ENCODE data around the gene JAKMIP1.

Gene JAKMIP1

DNA sequence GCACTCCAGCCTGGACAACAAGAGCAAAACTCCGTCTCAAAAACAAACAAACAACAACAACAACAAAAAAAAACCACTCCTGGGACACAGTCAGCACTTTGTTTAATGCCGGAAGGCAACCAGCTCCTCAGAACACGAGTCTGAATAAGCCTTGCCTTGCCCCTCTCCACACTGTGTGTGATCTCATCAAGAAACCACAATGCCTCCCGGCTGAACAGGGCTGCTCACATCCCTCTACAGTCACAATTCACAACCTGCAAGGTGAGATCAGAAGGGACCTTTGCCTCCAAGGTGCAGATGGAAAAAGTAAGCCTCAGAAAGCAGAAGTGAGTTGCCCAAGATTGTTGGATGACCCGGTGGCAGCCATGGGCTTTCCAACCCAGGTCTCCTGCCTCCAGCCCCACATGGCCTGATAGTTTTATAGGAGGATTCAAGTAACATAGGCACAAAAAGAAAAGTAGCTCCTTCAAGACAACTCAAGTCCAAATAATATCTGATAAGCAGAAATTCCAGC, 80.8 kb downstream of the JAKMIP1 start:
- DNase-seq (ENCODE audit: low spot score) = no peak

DNA sequence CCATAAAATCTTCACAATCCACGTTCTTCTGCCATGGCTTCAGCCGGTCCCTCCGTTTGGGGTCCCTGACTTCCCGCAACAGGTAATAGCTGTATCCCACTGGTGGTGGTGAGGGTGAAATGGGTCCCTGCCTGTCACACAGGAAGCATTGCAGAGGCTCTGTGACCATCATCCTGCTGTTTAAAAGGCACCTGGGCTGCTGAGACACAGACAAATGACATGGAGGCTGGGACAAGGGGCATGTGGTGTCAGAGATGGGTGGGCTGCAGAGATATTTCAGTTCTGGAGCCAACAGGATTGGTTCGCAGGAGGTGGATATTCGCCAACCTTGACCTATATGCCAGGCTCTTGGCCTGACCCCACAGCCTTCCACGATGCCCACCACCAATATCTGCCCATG, 82.1 kb downstream of the JAKMIP1 start:
- DNase-seq (ENCODE audit: low spot score) = no peak

DNA sequence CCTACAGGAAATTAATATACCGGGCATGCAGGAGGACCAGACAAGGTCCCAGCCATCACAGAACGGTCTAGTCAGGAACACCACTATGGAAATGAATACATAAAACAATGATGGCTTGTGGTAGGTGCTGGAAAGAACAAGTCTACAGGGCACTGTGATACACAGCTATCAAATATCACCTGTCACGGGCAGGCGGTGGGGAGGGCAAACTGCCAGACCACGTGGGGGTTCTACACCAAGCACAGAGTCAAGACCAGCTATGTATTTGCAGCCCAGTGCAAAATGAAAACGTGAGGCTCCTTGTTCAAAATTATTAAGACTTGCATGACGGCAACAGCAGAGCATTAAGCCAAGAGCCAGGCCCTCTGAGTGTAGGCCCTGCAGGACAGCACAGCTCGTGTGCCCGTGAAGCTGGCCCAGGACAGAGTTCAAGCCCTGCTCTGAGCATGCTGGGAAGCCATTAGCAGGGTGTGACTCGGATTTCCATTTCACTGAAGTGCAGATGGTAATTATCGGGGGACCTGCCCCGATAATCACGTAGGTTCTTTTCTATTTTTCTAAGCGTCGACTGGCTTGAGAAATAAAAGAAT, 83.6 kb downstream of the JAKMIP1 start:
- no peak for DNase-seq (ENCODE audit: low spot score)

DNA sequence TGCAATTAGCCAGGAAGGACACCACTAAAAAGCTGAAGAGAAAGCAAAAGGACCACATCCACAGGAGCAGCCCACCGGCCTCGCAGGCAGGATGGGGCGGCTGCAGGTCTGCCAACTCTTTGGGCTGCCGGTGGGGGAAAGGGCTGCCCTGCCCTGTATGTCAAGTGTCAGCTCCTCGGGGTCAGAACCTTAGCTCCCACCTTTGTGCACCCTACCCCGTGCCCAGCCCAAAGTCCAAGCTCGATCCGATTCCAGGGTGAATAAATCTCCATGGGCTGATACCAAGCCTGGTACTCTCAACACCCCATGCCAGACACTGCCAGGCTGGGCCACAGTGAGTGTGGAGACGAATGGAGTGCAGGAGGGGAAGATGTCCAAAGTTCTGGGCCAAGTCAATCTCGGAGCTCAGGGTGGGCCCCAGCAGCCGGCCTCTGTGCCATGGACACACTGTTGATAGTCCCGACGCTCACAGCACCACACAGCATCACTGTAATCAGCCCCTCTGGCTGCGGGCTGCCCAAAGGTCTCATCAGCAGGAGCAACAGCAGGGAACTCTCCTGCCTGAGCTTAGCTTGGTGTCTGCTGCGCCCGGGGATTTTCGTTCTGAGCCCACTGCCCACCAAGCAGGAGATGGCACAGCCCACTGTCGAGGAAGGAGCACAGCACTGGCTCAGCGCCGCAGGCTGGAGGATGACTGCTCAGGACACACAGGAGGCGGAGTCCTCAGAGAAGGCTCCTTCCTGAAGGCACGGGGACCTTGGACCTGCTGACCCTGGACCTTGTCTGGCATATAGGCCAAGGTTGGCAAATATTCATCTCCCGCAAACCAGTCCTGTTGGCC, 84.4 kb downstream of the JAKMIP1 start:
- DNase-seq (ENCODE audit: low spot score) = no peak

DNA sequence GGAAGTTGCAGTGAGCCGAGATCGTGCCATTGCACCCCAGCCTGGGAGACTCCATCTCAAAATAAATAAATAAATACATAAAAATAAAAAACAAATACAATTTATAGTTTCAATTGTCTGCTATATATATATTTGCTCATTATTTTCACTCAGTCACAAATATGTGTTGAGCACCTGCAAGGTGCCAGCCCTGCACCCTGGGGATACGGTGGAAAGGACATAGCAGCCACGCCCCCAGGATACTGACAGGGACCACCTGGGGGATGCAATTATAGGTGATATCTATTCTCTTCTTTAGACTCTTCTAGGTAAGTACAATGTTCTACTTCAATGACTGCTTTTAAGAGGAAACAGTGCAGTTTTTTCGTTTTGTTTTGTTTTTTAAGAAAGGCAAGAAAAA, 85.0 kb downstream of the JAKMIP1 start:
- DNase-seq (ENCODE audit: low spot score) = no peak

DNA sequence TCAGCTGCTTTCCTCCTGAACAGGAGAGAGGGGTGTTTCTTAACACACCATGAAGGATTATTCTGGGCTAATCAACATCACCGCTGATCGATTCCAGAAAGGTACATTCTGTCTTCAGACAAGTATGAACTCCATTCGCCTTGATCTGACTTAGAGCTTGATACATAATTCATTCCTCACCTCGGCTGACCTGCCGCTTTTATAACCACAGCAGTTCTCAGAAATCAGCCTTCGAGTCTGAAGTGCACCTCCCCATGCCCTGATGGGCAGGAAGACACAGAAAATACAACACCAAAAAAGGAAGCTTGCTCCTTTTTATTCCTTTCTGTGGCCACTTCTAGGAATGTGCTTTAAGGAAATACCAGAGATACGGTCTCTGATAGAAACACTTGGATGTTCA, 85.7 kb downstream of the JAKMIP1 start:
- DNase-seq (ENCODE audit: low spot score) = no peak

DNA sequence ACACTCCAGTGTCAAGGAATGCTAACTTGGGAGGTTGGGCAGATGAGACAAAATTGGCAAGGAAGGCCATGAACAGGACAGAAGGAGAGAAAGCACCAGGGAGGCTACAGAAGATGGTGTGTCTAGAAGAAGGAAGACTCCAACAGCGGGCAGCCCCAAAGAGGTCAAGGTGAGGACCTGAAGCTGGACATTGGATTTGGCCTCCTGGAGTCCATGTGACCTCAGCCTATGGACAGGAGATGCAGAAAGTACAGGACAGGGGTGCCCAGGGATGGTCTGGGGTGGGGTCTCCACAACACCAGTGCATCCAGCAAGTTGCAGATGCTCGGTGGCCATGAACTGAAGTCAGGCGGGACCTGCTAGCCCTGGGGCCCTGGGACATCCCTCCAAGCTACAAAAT, 86.2 kb downstream of the JAKMIP1 start:
- no peak for DNase-seq (ENCODE audit: low spot score)

DNA sequence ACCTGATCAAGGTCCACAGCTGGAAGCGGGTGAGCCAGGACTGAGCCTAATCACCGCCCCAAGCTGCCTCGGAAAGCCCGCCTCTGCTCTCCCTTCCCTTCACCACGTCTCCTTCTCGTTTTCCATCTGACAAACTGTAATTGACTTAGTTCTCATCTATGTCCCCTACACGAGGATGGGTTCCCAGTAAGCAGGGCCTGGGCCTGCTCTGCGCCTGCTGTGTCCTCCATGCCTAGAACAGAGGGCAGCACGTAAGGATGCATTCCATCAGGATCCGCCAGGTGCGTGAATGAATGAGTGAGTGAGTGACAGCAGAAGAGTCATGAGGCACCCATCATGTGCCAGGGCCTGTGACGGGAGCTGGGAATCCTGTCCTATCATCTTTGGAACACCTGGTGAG, 86.7 kb downstream of the JAKMIP1 start:
- no peak for DNase-seq (ENCODE audit: low spot score)

DNA sequence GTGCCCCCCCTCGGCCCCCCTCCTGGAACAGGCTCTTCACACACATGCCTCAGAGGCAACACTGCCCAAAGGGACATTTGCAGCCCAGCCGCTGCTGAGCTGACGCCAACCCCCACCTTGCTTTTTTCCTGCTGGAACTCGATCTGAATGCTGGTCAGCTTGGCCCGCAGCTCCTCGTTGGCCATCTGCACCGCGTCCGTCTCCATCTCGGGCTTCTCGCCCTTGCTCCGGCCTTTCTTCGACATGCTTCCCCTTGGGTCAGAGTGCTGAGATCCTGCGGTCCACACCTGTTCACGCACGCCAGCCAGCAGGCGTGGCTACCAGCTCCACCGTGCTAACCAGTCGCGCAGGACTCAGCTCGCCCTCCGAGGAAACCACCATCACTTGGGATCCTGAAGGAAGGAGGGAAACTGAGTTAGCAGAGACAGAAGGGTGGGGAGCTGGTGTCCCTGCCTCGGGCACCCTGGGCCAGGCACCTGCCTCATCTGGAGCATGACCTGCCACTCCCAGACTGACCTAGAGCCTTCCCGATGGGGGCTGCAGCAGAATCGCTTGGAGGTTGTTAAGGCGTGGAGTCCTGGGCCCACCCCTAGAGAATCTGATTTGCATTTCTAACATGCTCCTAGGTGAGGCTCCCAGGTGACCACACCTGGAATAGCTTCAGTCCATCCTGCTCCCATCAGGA, 87.6 kb downstream of the JAKMIP1 start:
- no peak for DNase-seq (ENCODE audit: low spot score)

DNA sequence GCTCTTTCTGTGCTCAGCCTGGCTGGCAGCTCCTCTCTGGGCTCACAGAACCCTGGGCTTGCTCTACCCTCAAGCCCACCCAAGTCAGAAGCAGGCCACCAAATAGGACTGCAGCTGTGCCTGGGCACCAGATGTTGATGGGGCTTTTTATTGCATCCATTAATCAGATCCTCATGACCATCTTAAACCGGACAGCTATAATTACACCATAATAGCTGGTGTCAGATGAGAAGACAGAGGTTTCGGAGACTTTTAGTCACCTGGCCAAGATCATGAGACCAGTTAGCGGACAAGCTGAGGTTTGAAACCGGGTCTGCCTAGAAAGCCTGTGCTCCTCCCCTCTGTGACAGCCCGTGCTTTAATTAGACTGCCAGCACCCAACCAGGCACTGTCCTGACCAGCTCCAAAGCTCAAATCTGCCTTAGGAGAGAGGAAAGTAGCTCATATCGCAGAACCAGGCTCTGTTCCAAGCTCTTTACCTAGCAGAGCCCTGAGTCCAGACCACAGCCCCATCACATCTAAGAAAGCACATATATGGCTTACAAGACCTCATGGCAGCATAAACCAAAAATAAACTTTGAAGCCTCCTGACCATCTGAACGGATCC, 88.9 kb downstream of the JAKMIP1 start:
- DNase-seq (ENCODE audit: low spot score) = no peak

DNA sequence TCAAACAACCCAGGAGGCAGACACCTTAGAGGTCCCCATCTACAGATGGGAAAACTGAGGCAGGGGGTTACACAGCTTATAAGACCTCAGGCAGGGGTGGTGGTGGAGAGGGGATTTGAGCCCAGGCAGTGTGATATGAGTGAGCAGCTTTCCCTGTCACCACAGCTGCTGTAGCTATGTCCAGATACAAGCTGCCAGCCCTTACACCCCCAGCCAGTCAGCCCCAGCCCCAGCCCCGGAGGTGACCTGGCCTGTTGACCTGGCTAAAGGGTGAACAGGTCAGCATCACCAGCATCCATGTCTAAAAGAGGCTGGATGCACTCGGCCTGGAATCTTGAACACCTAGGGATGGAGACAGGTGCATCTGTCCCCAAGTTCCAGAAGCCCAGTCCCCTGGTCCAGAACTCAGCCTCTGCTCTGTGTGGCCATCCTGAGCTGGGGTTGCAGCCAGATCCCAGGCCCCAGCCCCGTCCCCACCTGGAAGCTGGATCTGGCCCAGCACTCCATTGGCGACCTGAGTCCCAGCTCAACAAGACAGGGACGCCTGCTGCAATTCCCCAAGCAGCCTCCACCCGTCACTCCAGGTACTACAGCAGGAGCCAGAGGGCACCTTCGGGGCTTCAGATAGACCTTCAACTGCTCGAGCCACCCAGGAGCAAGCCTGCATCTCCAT, 89.5 kb downstream of the JAKMIP1 start:
- no peak for DNase-seq (ENCODE audit: low spot score)

DNA sequence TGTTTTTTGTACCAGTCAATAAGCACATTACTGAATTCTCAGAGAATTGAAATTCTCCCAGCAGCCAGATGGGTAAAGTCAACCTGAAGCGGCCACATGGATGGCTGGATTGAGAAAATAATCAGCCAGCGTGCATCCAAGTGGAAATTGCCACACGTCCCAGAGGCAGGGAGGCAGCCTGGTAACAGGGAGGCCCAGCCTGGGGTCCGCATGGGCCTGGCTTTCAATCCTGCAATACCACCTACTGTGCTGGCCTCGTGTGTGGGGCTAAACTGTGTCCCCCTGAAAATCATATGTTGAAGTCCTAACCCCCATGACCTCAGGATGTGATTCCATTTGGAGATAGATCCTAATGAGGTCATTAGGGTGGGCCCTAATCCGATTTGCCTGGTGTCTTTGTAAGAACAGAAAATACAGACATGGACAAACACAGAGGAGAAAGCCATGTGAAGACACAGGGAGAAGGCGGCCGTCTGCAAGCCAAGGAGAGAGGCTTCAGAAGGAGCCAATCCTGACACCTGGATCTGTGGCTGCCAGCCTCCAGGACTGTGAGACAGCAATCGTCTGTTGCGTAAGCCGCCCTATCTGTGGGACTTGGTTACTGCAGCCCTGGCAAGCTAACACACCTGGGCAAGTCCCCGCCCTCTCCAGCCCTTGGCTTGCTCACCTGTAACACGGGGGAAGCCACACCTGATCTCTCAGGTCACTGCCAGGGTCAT, 90.3 kb downstream of the JAKMIP1 start:
- DNase-seq (ENCODE audit: low spot score) = no peak

DNA sequence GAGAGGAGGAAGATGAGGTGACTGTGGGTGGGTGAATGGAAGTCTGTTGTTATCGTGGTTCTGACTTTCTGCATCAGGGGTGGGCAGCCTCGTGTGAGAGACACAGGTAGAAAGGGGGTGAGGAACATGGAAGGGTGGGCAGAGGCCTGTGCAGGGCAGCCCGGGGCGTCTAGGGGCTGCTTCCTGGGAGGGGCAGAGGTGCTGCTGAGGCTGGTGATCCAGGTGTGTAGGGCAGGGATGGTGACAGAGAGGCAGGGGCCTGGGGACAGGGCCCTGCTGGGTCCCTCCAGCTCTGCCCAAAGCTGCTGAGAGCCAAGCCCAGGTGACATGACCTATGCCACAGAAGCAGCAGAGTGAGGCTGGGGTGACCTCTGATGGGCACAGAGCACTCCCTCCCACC, 92.5 kb downstream of the JAKMIP1 start:
- no peak for DNase-seq (ENCODE audit: low spot score)

DNA sequence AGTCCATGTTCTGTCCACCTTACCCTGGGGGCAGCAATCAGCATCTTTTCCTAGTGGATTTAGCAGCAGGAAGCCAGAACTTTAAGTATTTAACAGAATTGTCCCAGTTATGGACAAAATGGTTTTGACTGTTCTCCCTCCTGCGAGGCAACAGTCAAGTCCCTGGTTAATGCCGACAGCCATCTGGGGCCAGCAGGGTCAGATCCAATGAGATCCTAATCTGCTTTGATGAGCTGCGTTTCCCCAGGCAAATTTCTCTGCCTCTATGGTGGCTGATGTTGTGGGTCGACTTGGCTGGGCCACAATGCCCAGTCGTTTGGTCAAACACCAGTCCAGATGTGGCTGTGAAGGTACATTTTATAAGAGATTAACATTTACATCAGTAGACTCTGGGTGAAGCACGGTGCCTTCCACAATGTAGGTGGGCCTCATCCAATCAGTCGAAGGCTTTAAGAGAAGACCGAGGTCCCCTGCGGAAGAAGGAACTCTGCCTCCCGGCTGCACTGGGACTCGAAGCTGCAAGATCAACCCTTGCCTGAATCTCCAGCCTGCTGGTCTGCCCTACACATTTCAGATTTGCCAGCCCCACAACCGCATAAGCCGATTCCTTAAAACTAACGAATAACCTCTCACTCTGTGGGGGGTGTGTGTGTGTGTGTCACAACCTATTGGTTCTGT, 93.1 kb downstream of the JAKMIP1 start:
- DNase-seq (ENCODE audit: low spot score) = no peak

DNA sequence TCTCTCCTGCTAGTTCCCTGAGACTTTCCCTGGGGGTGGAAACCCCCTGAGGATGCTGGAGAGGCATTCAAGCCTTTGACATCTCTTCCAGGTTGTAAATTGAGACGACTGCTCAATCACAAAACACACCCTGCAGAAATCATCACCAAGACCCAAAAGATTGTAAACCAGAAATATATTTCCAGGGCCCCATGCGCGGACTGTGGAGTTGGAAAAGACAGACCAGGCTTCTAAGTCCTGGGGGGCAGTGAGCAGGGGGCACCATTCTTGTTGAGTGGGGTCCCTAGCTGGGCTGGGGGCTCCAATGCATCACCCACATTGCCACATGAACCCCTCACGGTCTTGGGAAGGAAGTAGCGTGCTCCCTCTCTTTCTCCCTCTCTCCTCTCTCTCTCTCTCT, 94.2 kb downstream of the JAKMIP1 start:
- DNase-seq (ENCODE audit: low spot score) = no peak

DNA sequence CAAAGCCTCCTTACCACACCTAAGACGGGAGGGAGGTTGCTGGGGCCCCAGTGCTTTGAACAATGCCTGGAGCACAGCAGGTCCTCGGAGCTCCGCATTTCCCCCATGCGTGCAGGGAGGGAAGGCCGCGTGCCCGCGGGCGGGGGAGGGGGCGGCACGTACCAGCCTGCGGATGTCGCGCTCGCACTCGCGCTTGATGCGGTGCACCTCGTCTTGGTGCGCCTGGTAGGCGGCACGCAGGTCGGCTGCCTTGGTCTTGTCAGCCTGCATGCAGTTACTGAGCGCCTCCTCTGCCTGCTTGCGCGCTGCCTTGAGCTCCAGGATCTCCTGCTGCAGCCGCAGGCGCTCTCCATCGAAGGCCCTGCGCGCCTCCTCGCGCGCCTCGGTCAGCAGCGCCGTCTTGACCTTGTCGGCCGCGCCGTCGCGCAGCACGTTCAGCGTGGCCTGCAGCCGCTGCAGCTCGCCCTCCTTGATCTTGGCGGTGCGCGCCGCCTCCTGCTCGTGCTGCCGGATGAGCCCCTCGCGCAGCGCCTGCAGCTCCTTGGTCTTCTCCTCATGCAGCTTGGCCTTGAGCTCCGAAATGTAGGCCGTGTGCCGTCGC, 94.9 kb downstream of the JAKMIP1 start:
- DNase-seq (ENCODE audit: low spot score) = no peak

DNA sequence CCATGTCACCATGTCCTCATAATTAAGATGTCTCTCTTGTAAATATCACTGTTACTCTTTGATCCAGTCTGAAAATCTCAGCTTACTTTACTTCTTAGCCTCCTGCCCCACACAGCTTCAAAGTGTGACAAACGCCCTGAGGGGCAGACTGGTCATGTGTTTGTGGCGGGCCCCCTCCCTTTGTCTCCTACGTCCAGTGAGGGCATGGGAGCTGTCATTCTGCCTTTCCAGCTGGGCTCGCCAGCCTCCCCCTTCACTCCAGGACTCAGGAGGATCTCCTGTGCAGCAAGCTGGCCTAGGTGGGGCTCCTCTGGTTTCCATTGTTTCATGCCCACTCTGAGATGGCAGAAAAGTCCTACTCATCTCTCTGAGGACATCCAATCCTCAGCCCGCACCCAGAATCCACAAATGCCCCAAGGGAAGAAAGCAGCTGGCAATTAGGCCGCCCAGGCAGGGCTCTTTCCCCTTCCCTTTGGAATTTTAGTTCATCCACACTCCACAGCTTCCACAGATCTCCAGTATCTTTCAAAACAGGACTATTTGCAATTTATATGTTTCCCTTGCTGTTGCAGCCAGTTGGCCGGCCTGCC, 95.7 kb downstream of the JAKMIP1 start:
- no peak for DNase-seq (ENCODE audit: low spot score)

DNA sequence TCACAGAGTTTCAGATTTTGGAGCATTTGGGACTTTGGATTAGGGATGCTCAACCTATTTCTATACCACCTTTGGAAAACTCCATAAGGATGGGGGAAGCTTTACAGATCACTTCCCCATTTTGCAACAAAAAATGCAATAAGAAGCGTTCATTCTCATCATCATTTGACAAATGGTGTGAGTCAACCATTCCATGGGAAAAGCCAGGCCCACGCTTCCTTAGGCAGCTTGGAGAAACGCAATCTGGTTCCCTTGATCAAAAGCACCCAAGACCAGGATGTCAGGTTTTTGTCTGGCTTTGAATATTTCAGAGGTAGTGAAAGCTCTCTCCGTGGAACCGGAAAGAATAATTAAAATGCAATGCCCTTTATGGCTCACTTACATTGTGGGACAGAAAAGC, 102.8 kb downstream of the JAKMIP1 start:
- DNase-seq (ENCODE audit: low spot score) = peak; percentile 58

DNA sequence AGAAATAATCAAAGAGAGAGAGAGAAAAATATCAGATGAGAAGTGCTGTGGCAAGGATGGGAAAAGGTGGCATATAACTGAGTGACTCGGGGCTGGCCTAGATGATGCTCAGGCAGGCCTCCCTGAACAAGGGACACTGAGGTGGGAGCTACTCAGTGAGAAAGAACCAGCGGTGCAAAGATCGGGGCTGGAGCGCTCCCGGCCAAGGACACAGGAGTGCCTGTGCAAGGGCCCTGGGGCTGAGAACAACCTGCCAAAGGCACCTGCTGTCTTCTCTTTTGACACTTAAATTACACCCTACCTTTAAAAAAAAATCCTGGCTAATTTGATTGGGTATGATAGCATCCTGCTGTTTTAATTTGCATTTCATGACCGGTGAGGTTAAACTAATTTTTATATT, 104.5 kb downstream of the JAKMIP1 start:
- no peak for DNase-seq (ENCODE audit: low spot score)

All from Ammon's horn (tissue), 1 donor.